HL-60 (cell line): Measurements from ENCODE around the gene SCYGR1.

ENCODE experiments used
- CTCF ChIP-seq: IDR thresholded peaks from one replicate; pipeline ENCODE4 v1.5.1; 2011; ENCODE audit warnings: low read length, control low read depth, inconsistent platforms; ENCODE audit not compliant: insufficient read depth
- GABPA ChIP-seq: IDR thresholded peaks from 2 replicates; pipeline ENCODE4 v1.6.1; 2012; ENCODE audit warnings: low read depth
- POLR2AphosphoS5 ChIP-seq: IDR thresholded peaks from 2 replicates; pipeline ENCODE4 v1.6.1; 2012; ENCODE audit warnings: low read depth
- REST ChIP-seq: IDR thresholded peaks from 2 replicates; pipeline ENCODE4 v1.6.1; 2012; ENCODE audit warnings: low read depth; ENCODE audit not compliant: insufficient replicate concordance

- TF ChIP-seq CTCF: no peak
- no peak for TF ChIP-seq REST
- no peak for TF ChIP-seq GABPA
- no peak for TF ChIP-seq POLR2AphosphoS5
These were observed 23.7 kb upstream of the SCYGR1 start for GRCh38 chr2:227411320-227411989.
